Measurements from ENCODE around the gene SH2D3A. TPM values are rescaled to one million over a fixed set of nuclear protein-coding genes. Genes with fewer than 3 reads are reported as not detected.

Gene SH2D3A
- total RNA-seq, 2 experiments from 2014 or later, result 13.8 to 22.3 TPM

- Mint-ChIP-seq H3K9me3 (ENCODE audit: low read depth) (no peaks in the 10 kb centered on the region), H3K27ac (no peak overlapping the region), H3K4me3 (no peak overlapping the region), H3K4me1 (peaks cover 10% of the 10 kb centered on the region), H3K27me3 (peaks cover 38% of the 10 kb centered on the region), H3K36me3 (no peaks in the 10 kb centered on the region)
- DNase-seq, result no peak
- CTCF ChIA-PET, result interaction anchor here (1.3 kb wide), 1 partner anchor 155 kb away, joined by 5 read pairs; no protein-coding TSS in a partner anchor
- no peak for ATAC-seq
These were observed 58.9 kb downstream of the SH2D3A start for GRCh38 chr19:6708346-6708745.

GRCh38 chr19:6707658-6708018, 59.6 kb downstream of the SH2D3A start:
- ATAC-seq, result no peak
- H3K27ac Mint-ChIP-seq, result no peak overlapping the region
- no peaks in the 10 kb centered on the region for H3K36me3 Mint-ChIP-seq
- H3K27me3 Mint-ChIP-seq, result peaks cover 38% of the 10 kb centered on the region
- peaks cover 10% of the 10 kb centered on the region for H3K4me1 Mint-ChIP-seq
- no peaks in the 10 kb centered on the region for H3K9me3 Mint-ChIP-seq (ENCODE audit: low read depth)
- CTCF ChIA-PET, result no interaction called here
- H3K4me3 Mint-ChIP-seq, result no peak overlapping the region
- DNase-seq, result no peak

GRCh38 chr19:6707011-6707657, 60.1 kb downstream of the SH2D3A start:
- H3K36me3 Mint-ChIP-seq, result no peaks in the 10 kb centered on the region
- no peak overlapping the region for H3K4me3 Mint-ChIP-seq
- H3K27ac Mint-ChIP-seq, result no peak overlapping the region
- CTCF ChIA-PET, result no interaction called here
- H3K9me3 Mint-ChIP-seq (ENCODE audit: low read depth), result no peaks in the 10 kb centered on the region
- peaks cover 10% of the 10 kb centered on the region for H3K4me1 Mint-ChIP-seq
- no peak for ATAC-seq
- peaks cover 38% of the 10 kb centered on the region for H3K27me3 Mint-ChIP-seq
- DNase-seq, result no peak

GRCh38 chr19:6706633-6706958, 60.6 kb downstream of the SH2D3A start:
- DNase-seq (no peak), ATAC-seq (no peak)
- Mint-ChIP-seq H3K36me3 (no peaks in the 10 kb centered on the region), H3K9me3 (ENCODE audit: low read depth) (no peaks in the 10 kb centered on the region), H3K27me3 (peaks cover 37% of the 10 kb centered on the region), H3K4me1 (peaks cover 10% of the 10 kb centered on the region), H3K4me3 (no peak overlapping the region), H3K27ac (no peak overlapping the region)
- CTCF ChIA-PET, result no interaction called here

- ATAC-seq (no peak), DNase-seq (no peak)
- no peak overlapping the region for H3K27ac Mint-ChIP-seq
- peaks cover 32% of the 10 kb centered on the region for H3K27me3 Mint-ChIP-seq
- H3K36me3 Mint-ChIP-seq, result no peaks in the 10 kb centered on the region
- H3K9me3 Mint-ChIP-seq (ENCODE audit: low read depth), result no peaks in the 10 kb centered on the region
- no peak overlapping the region for H3K4me3 Mint-ChIP-seq
- CTCF ChIA-PET, result no interaction called here
- peaks cover 10% of the 10 kb centered on the region for H3K4me1 Mint-ChIP-seq
These were observed 61.2 kb downstream of the SH2D3A start for GRCh38 chr19:6705931-6706632.

Small RNA genes lying within 50 kb of the gene (microRNA-seq; reads per million reads assigned to microRNA genes)
- gene MIR6791, result not detected

Other genes starting within 250 kb of the SH2D3A start
- gene TNFSF9, start 236.4 kb downstream of the SH2D3A start, total RNA-seq, result 10 to 100 TPM in 1 of 2 experiments, 1 to 10 TPM in 1; 4.7 to 18.5 TPM
- 100 to 1,000 TPM in 1 of 2 experiments, 10 to 100 TPM in 1; 74.3 to 184 TPM for gene CD70, start 176.3 kb downstream of the SH2D3A start, total RNA-seq
- gene TNFSF14, start 97.3 kb downstream of the SH2D3A start, total RNA-seq, result 10 to 100 TPM; 31.1 to 55.9 TPM
- 1 to 10 TPM in 1 of 2 experiments, under 1 TPM in 1; 0.67 to 1.0 TPM for gene C3, start 46.8 kb downstream of the SH2D3A start, total RNA-seq
- gene GPR108, start 29.9 kb downstream of the SH2D3A start, total RNA-seq, result 100 to 1,000 TPM in 1 of 2 experiments, 10 to 100 TPM in 1; 77.2 to 100 TPM
- 10 to 100 TPM; 13.7 to 22.2 TPM for gene TRIP10, start 27.8 kb downstream of the SH2D3A start, total RNA-seq
- 100 to 1,000 TPM in 1 of 2 experiments, 10 to 100 TPM in 1; 98.5 to 114 TPM for gene VAV1, start 5.3 kb upstream of the SH2D3A start, total RNA-seq
- gene ADGRE1, start 120.1 kb upstream of the SH2D3A start, total RNA-seq, result under 1 TPM; 0.44 to 0.54 TPM

Data from activated CD8-positive, alpha-beta memory T cell treated with anti-CD3 and anti-CD28 coated beads, Interleukin-2, amount 10 ng/mL, durations not matched to agents 7 days and 5 days (primary cell).